ENCODE data around the gene CDON.

DNA sequence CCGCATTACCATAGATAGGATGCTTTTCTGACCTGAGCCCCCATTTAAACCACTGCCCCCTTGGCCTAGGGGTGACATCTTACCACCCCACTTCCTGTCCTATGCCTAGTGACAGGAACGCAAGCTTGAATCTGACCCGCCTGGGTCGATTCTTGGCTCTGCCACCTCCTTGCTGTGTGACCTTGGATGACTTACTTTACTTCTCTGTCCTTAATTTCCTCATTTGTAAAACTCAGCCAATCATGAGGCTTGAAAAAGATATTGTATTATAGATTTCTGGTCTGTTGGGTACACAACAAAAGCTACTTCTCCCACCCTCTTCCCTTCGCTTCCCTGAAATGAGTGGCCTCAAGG is 39.2 kb upstream of the CDON start:
- no peak for TF ChIP-seq POLR2AphosphoS5 (IDR thresholded peaks at IDR 0.05; ENCODE audit: low read depth, low read length)
- TF ChIP-seq POLR2A (IDR thresholded peaks at IDR 0.05; ENCODE audit: low read depth, low read length): no peak

Measured in GM12891 (cell line).